Left lung (tissue), 10 donors: ENCODE measurements around the gene ZNF236. TPM values are rescaled to one million over a fixed set of nuclear protein-coding genes. Genes with fewer than 3 reads are reported as not detected.

Experiments used
- ATAC-seq: fragments of 200-7000 bp; cut with Tn5 transposase; one replicate; pipeline ENCODE4 v1.9.1; 2020; ENCODE audit warnings: moderate library complexity
- DNase-seq, 4 donors: peaks; one replicate each; pipeline ENCODE4 v3.0.0-alpha.2; 2013 to 2020
- H3K27ac ChIP-seq, 2 donors: fragments of 200-600 bp; sonication (generic) in 1 of 2; one replicate each; pipeline versions ENCODE4 v1.5.0 to v1.8.0; 2020 to 2021
- H3K27me3 ChIP-seq, 2 donors: fragments of 200-600 bp; sonication (generic) in 1 of 2; one replicate each; pipeline versions ENCODE4 v1.5.0 to v1.8.0; 2020 to 2021
- H3K36me3 ChIP-seq, 2 donors: fragments of 200-600 bp; sonication (generic) in 1 of 2; one replicate each; pipeline versions ENCODE4 v1.5.0 to v1.8.0; 2020 to 2021
- H3K4me1 ChIP-seq, 2 donors: fragments of 200-600 bp; one replicate each; pipeline ENCODE4 v1.8.0; 2021
- H3K4me3 ChIP-seq, 2 donors: fragments of 200-600 bp; sonication (generic) in 1 of 2; one replicate each; pipeline versions ENCODE4 v1.5.0 to v1.8.0; 2020 to 2021; ENCODE audit warnings: mild to moderate bottlenecking in 1 of 2
- H3K9me3 ChIP-seq, 2 donors: fragments of 200-600 bp; sonication (generic) in 1 of 2; one replicate each; pipeline versions ENCODE4 v1.5.0 to v1.8.0; 2020 to 2021
- intact Hi-C, 2 donors: fragments of 100-400 bp; cut with DNase I; formaldehyde crosslinking; loops; one replicate each; pipeline versions ENCODE4 v1.11.2 to v1.14.2; 2022
- polyA plus RNA-seq, 6 donors: library from polyadenylated mRNA; unstranded; fragments of 120-200 nt; gene quantifications; one replicate each; pipeline ENCODE4 v1.2.1, GENCODE V29; 2013; ENCODE audit not compliant: insufficient read length in 6 of 6
- total RNA-seq, 2 donors: library from RNA; stranded (reverse); fragmentation: NEBNext Ultra II Directional; extraction: Animal tissue kit (Norgen Biotek cat#: 25700); gene quantifications; one replicate each; pipeline ENCODE4 v1.2.1, GENCODE V29; 2021
- TF ChIP-seq, protein P1 (sequence below), 2 donors: fragments of 200-600 bp; sonication (generic) in 1 of 2; IDR thresholded peaks; one replicate each; pipeline versions ENCODE4 v1.5.0 to v1.8.0; 2021; ENCODE audit warnings: antibody characterized with exemption in 2 of 2
- donor health status: DM: no; HTN: yes; CAD: no.
- donor health status: DM: no; HTN: no; CAD: no.

Gene ZNF236
- total and polyA plus RNA-seq, 8 donors: 10.9 to 15.1 (median 12.5) TPM

- no peak for ATAC-seq
- H3K4me1 ChIP-seq: no peaks in the 10 kb centered on the region
- DNase-seq: no peak
- H3K27me3 ChIP-seq: no peaks in the 10 kb centered on the region
- TF ChIP-seq, protein P1, sequence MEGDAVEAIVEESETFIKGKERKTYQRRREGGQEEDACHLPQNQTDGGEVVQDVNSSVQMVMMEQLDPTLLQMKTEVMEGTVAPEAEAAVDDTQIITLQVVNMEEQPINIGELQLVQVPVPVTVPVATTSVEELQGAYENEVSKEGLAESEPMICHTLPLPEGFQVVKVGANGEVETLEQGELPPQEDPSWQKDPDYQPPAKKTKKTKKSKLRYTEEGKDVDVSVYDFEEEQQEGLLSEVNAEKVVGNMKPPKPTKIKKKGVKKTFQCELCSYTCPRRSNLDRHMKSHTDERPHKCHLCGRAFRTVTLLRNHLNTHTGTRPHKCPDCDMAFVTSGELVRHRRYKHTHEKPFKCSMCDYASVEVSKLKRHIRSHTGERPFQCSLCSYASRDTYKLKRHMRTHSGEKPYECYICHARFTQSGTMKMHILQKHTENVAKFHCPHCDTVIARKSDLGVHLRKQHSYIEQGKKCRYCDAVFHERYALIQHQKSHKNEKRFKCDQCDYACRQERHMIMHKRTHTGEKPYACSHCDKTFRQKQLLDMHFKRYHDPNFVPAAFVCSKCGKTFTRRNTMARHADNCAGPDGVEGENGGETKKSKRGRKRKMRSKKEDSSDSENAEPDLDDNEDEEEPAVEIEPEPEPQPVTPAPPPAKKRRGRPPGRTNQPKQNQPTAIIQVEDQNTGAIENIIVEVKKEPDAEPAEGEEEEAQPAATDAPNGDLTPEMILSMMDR (IDR thresholded peaks at IDR 0.05): no peak
- H3K27ac ChIP-seq: no peak overlapping the region
- H3K9me3 ChIP-seq: no peaks in the 10 kb centered on the region
- intact Hi-C loops: no loop called here
- H3K36me3 ChIP-seq: peaks cover 2 to 85% of the 10 kb centered on the region in 2 donors
- no peak overlapping the region for H3K4me3 ChIP-seq
Observed at GRCh38 chr18:76925501-76925900, 103.1 kb downstream of the ZNF236 start.

GRCh38 chr18:76927223-76927725 is 104.9 kb downstream of the ZNF236 start:
- peaks cover 2 to 90% of the 10 kb centered on the region in 2 donors for H3K36me3 ChIP-seq
- intact Hi-C loops: no loop called here

DNA sequence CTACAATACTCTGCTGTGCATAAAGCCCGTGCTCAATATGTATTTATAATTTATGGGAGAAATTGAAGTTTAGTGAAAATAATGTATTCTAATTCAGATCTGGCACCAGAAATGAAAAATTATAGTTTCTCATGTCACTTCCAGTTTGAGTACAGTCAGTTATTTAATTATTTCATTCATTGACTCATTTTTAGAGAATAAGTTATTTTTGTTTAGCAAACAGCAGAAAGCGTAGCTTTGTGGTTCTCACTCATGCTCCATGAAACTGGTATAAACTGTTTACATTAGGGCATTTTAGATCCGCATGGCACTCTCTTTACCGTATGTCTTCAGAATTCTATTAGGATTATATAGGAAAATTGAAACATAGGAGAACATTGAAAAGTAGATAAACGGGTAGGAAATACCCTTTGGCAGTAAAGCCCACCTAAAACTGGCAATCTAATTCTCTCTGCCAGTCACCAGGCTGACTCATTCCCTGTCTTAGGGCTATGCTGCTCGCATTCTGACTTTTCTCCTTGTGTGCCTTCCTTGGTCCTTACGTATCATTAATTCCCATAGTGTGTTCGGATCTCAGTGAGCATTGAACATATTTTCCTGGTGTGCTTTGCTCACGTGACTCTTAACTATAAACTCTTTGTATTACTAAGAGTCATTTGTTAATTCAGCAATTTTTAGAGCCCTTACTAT is 106.0 kb downstream of the ZNF236 start:
- no peaks in the 10 kb centered on the region for H3K4me1 ChIP-seq
- H3K4me3 ChIP-seq: no peak overlapping the region
- H3K27ac ChIP-seq: no peak overlapping the region
- H3K36me3 ChIP-seq: peaks cover 2 to 90% of the 10 kb centered on the region in 2 donors
- TF ChIP-seq, protein P1 (IDR thresholded peaks at IDR 0.05): no peak
- ATAC-seq (no peak), DNase-seq (no peak)
- H3K27me3 ChIP-seq: no peaks in the 10 kb centered on the region
- H3K9me3 ChIP-seq: no peaks in the 10 kb centered on the region
- intact Hi-C loops: no loop called here

More at GRCh38 chr18:76927223-76927725, 104.9 kb downstream of the ZNF236 start:
- TF ChIP-seq, protein P1 (IDR thresholded peaks at IDR 0.05): no peak
- H3K4me3 ChIP-seq: no peak overlapping the region
- H3K27me3 ChIP-seq: no peaks in the 10 kb centered on the region
- no peaks in the 10 kb centered on the region for H3K4me1 ChIP-seq
- DNase-seq (no peak), ATAC-seq (no peak)
- no peaks in the 10 kb centered on the region for H3K9me3 ChIP-seq
- H3K27ac ChIP-seq: no peak overlapping the region

GRCh38 chr18:76931171-76931570 is 108.8 kb downstream of the ZNF236 start:
- no peak for ATAC-seq
- TF ChIP-seq, protein P1 (IDR thresholded peaks at IDR 0.05): no peak
- H3K36me3 ChIP-seq: peaks cover 2 to 72% of the 10 kb centered on the region in 2 donors
- H3K27ac ChIP-seq: no peak overlapping the region
- H3K4me1 ChIP-seq: no peaks in the 10 kb centered on the region
- DNase-seq: no peak
- no peaks in the 10 kb centered on the region for H3K9me3 ChIP-seq
- H3K4me3 ChIP-seq: no peak overlapping the region
- no peaks in the 10 kb centered on the region for H3K27me3 ChIP-seq
- intact Hi-C loops: no loop called here

DNA sequence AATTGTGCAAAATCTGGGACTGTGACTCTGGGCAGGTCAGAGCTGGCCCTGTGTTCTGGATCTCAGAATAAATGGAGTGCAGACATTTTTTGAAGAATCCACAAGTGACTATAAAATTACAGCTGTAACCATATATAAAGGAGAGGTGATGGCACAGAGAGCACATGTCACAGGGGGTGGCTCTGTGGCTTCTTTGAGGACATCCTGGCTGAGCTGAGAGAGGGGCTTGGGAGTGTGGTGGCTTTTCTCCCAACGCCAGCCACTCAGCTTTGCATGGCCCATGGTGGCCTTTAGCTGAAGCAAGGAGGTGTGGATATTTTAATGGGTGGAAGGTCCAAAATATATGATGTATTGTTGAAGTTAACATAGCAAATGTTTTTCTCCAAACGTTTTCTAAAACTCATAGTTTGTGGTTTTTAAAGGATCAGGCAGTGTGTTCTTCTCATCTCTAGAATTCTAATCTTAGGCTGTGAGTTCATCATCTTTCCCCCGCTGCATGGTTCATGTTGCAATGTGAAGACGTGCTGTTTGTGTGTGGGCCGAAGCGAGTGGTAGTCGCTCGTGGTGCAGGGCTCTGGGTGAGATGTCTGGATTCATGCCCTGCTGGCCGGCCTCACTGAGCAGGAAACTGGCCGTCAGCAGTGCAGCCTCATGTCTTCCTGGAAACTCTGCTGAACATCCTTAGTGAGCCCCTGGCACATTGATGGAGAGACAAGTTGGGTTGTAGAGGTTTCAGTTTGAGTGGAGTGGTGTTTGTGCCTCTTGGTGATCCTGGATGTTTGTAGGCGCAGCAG is 109.9 kb downstream of the ZNF236 start:
- DNase-seq: peak in 2 of 4 donors; percentile 79 to 91
- intact Hi-C loops: no loop called here
- Histone ChIP-seq H3K4me3 (no peak overlapping the region), H3K4me1 (no peaks in the 10 kb centered on the region), H3K27me3 (no peaks in the 10 kb centered on the region), H3K36me3 (peaks cover 2 to 77% of the 10 kb centered on the region in 2 donors), H3K9me3 (no peaks in the 10 kb centered on the region), H3K27ac (no peak overlapping the region)
- peak; percentile 78 for ATAC-seq
- TF ChIP-seq, protein P1 (IDR thresholded peaks at IDR 0.05): no peak
